Measurements from ENCODE around the gene DIABLO.

Gene DIABLO

GRCh38 chr12:122161682-122162081 lies 64.2 kb downstream of the DIABLO start:
- H3K4me3 ChIP-seq (ENCODE audit: low read depth, low read length) = no peak overlapping the region
- no peak for DNase-seq (ENCODE audit: low read depth)
- no peak for TF ChIP-seq CTCF (IDR thresholded peaks at IDR 0.05; ENCODE audit: low read depth, low read length, missing control alignments)

- no peak for TF ChIP-seq CTCF (IDR thresholded peaks at IDR 0.05; ENCODE audit: low read depth, low read length, missing control alignments)
- H3K4me3 ChIP-seq (ENCODE audit: low read depth, low read length) = no peak overlapping the region
- DNase-seq (ENCODE audit: low read depth) = no peak
These were observed 65.1 kb downstream of the DIABLO start for GRCh38 chr12:122160761-122161160.

GRCh38 chr12:122159882-122160281 lies 66.0 kb downstream of the DIABLO start:
- no peak overlapping the region for H3K4me3 ChIP-seq (ENCODE audit: low read depth, low read length)
- peak; percentile 9 for TF ChIP-seq CTCF (IDR thresholded peaks at IDR 0.05; ENCODE audit: low read depth, low read length, missing control alignments)
- no peak for DNase-seq (ENCODE audit: low read depth)

- no peak for DNase-seq (ENCODE audit: low read depth)
- no peak overlapping the region for H3K4me3 ChIP-seq (ENCODE audit: low read depth, low read length)
- TF ChIP-seq CTCF (IDR thresholded peaks at IDR 0.05; ENCODE audit: low read depth, low read length, missing control alignments) = no peak
These were observed 67.1 kb downstream of the DIABLO start for GRCh38 chr12:122158700-122159285.
